ENCODE data around the gene GALNT12. TPM values are rescaled to one million over a fixed set of nuclear protein-coding genes. Genes with fewer than 3 reads are reported as not detected.
A peak's percentile ranks its signal among the peaks of the same experiment; 100 is the strongest.

GALNT12 gene
- total RNA-seq, 1 donor from 2014 or later = 2.6 TPM

- no peak for DNase-seq (ENCODE audit: low read depth)
- TF ChIP-seq CTCF (IDR thresholded peaks at IDR 0.05; ENCODE audit: insufficient read depth, low read length, severe bottlenecking) = no peak
- H3K4me3 ChIP-seq (ENCODE audit: low read depth, low read length) = no peak overlapping the region
- FAIRE-seq = no peak
- peaks cover 2% of the 10 kb centered on the region for H3K27me3 ChIP-seq (ENCODE audit: control insufficient read depth, insufficient read depth, low read length)
- no peaks in the 10 kb centered on the region for H3K36me3 ChIP-seq (ENCODE audit: control insufficient read depth, insufficient read depth, low read length)
Observed at GRCh38 chr9:98896632-98897031, 89.2 kb downstream of the GALNT12 start.

- peak; percentile 54 for DNase-seq (ENCODE audit: low read depth)
- FAIRE-seq = no peak
- TF ChIP-seq CTCF (IDR thresholded peaks at IDR 0.05; ENCODE audit: insufficient read depth, low read length, severe bottlenecking) = no peak
Observed at GRCh38 chr9:98897745-98898144, 90.3 kb downstream of the GALNT12 start.

GRCh38 chr9:98899408-98900056 lies 92.1 kb downstream of the GALNT12 start:
- H3K36me3 ChIP-seq (ENCODE audit: control insufficient read depth, insufficient read depth, low read length) = no peaks in the 10 kb centered on the region
- H3K4me3 ChIP-seq (ENCODE audit: low read depth, low read length) = no peak overlapping the region
- no peak for TF ChIP-seq CTCF (IDR thresholded peaks at IDR 0.05; ENCODE audit: insufficient read depth, low read length, severe bottlenecking)
- H3K27me3 ChIP-seq (ENCODE audit: control insufficient read depth, insufficient read depth, low read length) = no peaks in the 10 kb centered on the region
- no peak for FAIRE-seq
- peak; percentile 31 for DNase-seq (ENCODE audit: low read depth)

More at GRCh38 chr9:98897745-98898144, 90.3 kb downstream of the GALNT12 start:
- Histone ChIP-seq H3K4me3 (ENCODE audit: low read depth, low read length) (no peak overlapping the region), H3K36me3 (ENCODE audit: control insufficient read depth, insufficient read depth, low read length) (no peaks in the 10 kb centered on the region), H3K27me3 (ENCODE audit: control insufficient read depth, insufficient read depth, low read length) (peaks cover 2% of the 10 kb centered on the region)

Other genes with a start within 250 kb of the GALNT12 start
- gene GABBR2, start 98.7 kb upstream of the GALNT12 start, total RNA-seq = not detected in 2 replicates
- 20.1 and 32.1 TPM in 2 replicates for gene ANKS6, start 11.1 kb upstream of the GALNT12 start, total RNA-seq
- gene COL15A1, start 136.2 kb downstream of the GALNT12 start, total RNA-seq = under 0.01 and 1.6 TPM in 2 replicates